UCSD-AML1 (cell line): ENCODE measurements around the gene HAUS3.

Experiments
- DNase-seq: peaks from one replicate; lab custom pipeline; 2025; ENCODE audit not compliant: unreplicated experiment; lab: John Stamatoyannopoulos, UW

HAUS3 gene

GRCh38 chr4:2265113-2266110 is 23.5 kb upstream of the HAUS3 start:
- no peak for DNase-seq

GRCh38 chr4:2264481-2265041 is 22.6 kb upstream of the HAUS3 start:
- DNase-seq = no peak

- no peak for DNase-seq
Observed at GRCh38 chr4:2263926-2264321, 22.0 kb upstream of the HAUS3 start.

- no peak for DNase-seq
Observed at GRCh38 chr4:2262944-2263250, 21.0 kb upstream of the HAUS3 start.

GRCh38 chr4:2262145-2262943 is 20.4 kb upstream of the HAUS3 start:
- DNase-seq = peak; percentile 99

GRCh38 chr4:2261853-2262144 is 19.9 kb upstream of the HAUS3 start, which contains the start of gene MXD4:
MXD4 (minus strand) TSS chr4:2262109; CDS start chr4:2261980, 129 bp downstream.
- DNase-seq = no peak

- DNase-seq = peak; percentile 50
Observed at GRCh38 chr4:2261110-2261852, 19.4 kb upstream of the HAUS3 start.

- DNase-seq = no peak
Observed at GRCh38 chr4:2260344-2261109, 18.6 kb upstream of the HAUS3 start.

GRCh38 chr4:2259541-2260343 is 17.8 kb upstream of the HAUS3 start:
- DNase-seq = no peak

GRCh38 chr4:2259036-2259540 is 17.2 kb upstream of the HAUS3 start:
- DNase-seq = no peak

GRCh38 chr4:2258091-2259035 is 16.4 kb upstream of the HAUS3 start:
- no peak for DNase-seq

- no peak for DNase-seq
Observed at GRCh38 chr4:2257361-2258081, 15.6 kb upstream of the HAUS3 start.

GRCh38 chr4:2256781-2257191 is 14.9 kb upstream of the HAUS3 start:
- no peak for DNase-seq

GRCh38 chr4:2256156-2256731 is 14.3 kb upstream of the HAUS3 start:
- no peak for DNase-seq

- DNase-seq = no peak
Observed at GRCh38 chr4:2255501-2256155, 13.7 kb upstream of the HAUS3 start.

GRCh38 chr4:2254665-2255500 is 13.0 kb upstream of the HAUS3 start:
- DNase-seq = no peak
